G401 (cell line): ENCODE measurements around the gene C17orf107. TPM values are rescaled to one million over a fixed set of nuclear protein-coding genes. Genes with fewer than 3 reads are reported as not detected.
A peak's percentile ranks its signal among the peaks of the same experiment; 100 is the strongest.
"Not testable (repeated sequence)": the region's sequence is repeated elsewhere in the genome, so short reads cannot be mapped to it uniquely, and the experiment has no call there.

ENCODE experiments used
- DNase-seq: peaks from one replicate; pipeline ENCODE4 v3.0.0-alpha.2; 2015; ENCODE audit warnings: low spot score
- in situ Hi-C: cut with HindIII; loops from 2 replicates; pipeline ENCODE4 v1.10.0; 2016; ENCODE audit warnings: low sequenced_read_pairs, mixed read lengths
- total RNA-seq: library from RNA; depleted of rRNA; stranded (reverse); fragments of >200 nt; shearing (Covaris generic); gene quantifications from 2 replicates; pipeline ENCODE4 v1.2.3, GENCODE V29; 2014

Gene C17orf107
- total RNA-seq, 1 experiment from 2014 or later: not detected

DNA sequence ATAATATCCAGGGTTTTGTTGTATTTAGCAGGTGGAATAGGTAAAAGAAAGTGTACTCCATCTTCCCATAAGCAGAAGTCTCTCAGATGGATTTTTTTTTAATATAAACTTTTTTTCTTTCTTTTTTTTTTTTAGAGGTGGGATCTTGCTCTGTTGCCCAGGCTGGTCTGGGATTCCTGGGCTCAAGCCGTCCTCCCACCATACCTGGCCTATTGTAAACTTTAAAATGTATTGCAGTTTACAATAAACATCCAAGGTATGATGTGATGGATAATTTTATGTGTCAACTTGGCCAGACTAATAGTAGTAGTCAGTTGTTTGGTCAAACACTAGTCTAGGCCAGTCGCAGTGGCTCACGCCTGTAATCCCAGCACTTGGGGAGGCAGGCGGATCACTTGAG, 22.0 kb downstream of the C17orf107 start:
- in situ Hi-C loops: no loop called here

DNA sequence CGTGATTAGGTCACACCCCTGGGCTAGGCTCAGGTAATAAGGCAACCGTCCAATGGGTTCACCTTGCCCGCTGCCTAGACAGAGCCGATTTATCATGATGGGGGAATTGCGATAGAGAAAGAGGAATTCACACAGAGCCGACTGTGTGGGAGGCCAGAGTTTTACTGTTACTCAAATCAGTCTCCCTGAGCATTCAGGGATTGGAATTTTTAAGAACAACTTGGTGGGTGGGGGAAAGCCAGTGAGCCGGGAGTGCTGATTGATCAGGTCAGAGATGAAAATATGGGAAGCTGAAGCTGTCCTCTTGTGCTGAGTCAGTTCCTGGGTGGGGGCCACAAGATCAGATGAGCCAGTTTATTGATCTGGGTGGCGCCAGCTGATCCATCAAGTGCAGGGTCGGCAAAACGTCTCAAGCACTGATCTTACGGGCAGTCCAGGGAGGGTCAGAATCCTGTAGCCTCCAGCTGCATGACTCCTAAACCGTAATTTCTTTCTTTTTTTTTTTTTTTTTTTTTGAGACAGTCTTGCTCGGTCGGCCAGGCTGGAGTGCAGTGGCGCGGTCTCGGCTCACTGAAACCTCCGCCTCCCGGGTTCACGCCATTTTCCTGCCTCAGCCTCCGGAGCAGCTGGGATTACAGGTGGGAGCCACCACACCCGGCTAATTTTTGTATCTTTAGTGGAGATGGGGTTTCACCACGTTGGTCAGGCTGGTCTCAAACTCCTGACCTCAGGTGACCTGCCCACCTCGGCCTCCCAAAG, 27.4 kb downstream of the C17orf107 start:
- in situ Hi-C loops, DNase-seq: not testable (repeated sequence)

More for the DNA sequence above, 22.0 kb downstream of the C17orf107 start:
- no peak for DNase-seq

DNA sequence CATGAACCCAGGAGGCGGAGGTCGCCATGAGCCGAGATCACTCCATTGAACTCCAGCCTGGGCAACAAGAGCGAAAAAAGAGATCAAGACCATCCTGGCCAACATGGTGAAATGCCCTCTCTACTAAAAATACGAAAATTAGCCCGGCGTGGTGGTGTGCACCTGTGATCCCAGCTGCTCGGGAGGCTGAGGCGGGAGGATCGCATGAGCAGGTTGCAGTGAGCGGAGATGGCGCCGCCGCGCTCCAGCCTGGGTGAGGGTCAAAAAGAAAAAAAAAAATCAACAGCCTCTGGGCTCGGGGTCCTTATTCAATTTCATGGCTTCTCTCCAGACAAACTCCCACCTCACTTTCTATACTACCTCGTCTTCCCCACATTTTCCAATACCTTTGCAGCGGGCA, 29.5 kb downstream of the C17orf107 start:
- DNase-seq: no peak
- in situ Hi-C loops: no loop called here

DNA sequence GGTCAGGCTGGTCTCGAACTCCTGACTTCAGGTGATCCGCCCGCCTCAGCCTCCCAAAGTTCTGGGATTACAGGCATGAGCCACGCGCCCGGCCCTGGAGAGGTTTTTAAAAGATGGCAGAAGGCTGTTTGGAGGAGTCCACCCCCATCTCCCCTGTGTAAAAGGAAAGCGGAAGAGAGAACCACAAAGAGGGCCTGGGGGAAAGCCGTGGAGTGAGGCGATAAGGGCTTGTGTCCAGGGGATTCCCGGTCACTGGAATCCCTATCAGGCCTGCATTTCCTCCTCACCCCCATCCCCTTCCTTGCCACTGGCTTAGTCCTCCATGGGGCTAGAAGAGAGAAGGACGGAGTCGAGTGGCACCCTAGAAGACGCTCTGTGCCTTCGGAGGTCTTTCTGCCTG, 32.6 kb downstream of the C17orf107 start, which contains the start of gene GP1BA:
Gene GP1BA (plus strand): TSS at position 315 of the 400 bp plus-strand sequence. CDS start 328 bp downstream, outside the sequence.
- in situ Hi-C loops: no loop called here
- DNase-seq: no peak

DNA sequence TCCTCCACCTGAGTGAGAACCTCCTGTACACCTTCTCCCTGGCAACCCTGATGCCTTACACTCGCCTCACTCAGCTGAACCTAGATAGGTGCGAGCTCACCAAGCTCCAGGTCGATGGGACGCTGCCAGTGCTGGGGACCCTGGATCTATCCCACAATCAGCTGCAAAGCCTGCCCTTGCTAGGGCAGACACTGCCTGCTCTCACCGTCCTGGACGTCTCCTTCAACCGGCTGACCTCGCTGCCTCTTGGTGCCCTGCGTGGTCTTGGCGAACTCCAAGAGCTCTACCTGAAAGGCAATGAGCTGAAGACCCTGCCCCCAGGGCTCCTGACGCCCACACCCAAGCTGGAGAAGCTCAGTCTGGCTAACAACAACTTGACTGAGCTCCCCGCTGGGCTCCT, 33.4 kb downstream of the C17orf107 start:
- in situ Hi-C loops: no loop called here
- DNase-seq: no peak

DNA sequence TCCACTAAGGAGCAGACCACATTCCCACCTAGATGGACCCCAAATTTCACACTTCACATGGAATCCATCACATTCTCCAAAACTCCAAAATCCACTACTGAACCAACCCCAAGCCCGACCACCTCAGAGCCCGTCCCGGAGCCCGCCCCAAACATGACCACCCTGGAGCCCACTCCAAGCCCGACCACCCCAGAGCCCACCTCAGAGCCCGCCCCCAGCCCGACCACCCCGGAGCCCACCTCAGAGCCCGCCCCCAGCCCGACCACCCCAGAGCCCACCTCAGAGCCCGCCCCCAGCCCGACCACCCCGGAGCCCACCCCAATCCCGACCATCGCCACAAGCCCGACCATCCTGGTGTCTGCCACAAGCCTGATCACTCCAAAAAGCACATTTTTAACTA, 34.3 kb downstream of the C17orf107 start:
- in situ Hi-C loops: no loop called here

DNA sequence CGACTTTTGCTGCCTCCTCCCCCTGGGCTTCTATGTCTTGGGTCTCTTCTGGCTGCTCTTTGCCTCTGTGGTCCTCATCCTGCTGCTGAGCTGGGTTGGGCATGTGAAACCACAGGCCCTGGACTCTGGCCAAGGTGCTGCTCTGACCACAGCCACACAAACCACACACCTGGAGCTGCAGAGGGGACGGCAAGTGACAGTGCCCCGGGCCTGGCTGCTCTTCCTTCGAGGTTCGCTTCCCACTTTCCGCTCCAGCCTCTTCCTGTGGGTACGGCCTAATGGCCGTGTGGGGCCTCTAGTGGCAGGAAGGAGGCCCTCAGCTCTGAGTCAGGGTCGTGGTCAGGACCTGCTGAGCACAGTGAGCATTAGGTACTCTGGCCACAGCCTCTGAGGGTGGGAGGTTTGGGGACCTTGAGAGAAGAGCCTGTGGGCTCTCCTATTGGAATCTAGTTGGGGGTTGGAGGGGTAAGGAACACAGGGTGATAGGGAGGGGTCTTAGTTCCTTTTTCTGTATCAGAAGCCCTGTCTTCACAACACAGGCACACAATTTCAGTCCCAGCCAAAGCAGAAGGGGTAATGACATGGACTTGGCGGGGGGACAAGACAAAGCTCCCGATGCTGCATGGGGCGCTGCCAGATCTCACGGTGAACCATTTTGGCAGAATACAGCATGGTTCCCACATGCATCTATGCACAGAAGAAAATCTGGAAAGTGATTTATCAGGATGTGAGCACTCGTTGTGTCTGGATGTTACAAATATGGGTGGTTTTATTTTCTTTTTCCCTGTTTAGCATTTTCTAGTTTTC, 35.0 kb downstream of the C17orf107 start:
- DNase-seq: peak; percentile 64
- in situ Hi-C loops: no loop called here

More for the DNA sequence above, 34.3 kb downstream of the C17orf107 start:
- no peak for DNase-seq

DNA sequence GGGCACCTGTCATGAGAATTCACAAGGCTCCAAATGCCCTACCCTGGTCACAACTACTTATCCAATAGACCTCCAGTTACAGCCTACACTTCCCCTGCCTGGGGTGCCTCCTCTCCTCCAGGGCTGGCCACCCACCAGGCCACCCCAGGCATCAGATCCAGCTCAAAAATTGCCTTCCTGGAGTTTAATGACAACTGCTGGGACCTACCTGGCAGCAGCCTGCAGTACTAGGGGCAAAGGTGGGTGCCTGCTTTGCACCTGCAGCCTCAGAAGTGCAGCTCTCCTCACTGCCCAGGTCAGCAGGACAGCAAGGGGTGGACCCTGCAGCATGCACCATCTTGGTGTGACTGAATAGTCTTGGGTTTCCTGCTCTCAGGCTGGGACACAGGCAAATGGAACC, 36.3 kb downstream of the C17orf107 start:
- DNase-seq: no peak
- in situ Hi-C loops: no loop called here

DNA sequence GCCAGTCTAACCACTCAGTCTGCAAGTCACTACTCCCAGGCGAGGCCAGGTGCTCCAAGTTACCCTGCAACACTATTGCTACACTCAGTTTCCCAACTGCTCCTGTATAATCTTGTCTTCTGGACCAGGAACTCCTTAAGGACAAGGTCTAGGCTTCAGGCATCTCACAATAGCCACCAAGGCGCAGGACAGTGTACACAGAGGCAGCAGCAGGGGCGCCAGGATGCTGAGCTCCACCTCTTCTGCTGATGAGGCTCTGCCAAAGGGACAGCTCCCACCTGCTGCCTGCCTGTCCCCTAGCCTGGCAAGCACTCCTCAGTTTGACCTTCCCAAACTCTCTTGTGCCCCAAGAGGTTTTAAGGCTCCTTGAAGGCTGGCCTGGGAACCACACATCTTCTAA, 37.1 kb downstream of the C17orf107 start:
- no peak for DNase-seq

DNA sequence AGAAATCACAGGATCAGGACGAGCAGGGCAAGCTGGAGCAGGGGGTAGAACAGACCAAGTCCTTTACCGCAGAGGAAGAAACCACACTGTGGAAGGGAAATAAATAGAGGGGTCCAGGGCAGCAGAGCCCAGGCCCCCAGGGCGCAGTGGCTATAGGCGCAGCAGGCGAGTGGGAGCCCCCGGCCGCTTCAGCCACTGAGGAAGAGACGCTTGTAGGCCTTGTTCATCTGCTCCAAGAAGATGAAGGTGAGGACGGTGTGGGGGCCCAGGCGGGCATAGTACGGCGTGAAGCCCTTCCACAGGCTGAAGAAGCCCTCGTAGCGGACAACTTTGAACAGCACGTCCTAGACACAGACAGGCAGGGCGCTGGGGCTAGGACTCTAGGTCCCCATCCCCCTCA, 38.2 kb downstream of the C17orf107 start:
- in situ Hi-C loops: no loop called here
- no peak for DNase-seq

More for the DNA sequence above, 37.1 kb downstream of the C17orf107 start:
- in situ Hi-C loops: no loop called here

DNA sequence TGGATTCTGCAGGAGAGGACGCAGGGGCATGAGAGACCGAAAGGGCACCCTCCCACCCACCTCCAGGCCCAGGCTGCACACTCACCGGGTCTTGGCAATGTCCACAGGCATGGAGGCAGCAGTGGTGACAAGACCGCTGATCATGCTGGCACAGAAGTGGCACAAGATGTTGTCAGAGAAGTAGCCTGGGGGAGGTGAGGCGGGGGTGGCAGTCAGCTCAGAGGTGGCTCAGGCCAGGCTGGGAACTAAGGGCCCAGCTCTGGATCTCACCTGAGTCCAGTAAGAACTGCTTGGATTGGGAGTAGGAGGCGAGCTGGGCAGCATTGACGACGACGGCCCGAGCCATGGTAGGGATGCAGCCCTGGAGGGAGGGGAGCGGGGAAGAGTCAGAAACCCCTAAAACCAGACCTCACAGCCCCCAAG, 38.7 kb downstream of the C17orf107 start:
- in situ Hi-C loops: no loop called here
- no peak for DNase-seq

DNA sequence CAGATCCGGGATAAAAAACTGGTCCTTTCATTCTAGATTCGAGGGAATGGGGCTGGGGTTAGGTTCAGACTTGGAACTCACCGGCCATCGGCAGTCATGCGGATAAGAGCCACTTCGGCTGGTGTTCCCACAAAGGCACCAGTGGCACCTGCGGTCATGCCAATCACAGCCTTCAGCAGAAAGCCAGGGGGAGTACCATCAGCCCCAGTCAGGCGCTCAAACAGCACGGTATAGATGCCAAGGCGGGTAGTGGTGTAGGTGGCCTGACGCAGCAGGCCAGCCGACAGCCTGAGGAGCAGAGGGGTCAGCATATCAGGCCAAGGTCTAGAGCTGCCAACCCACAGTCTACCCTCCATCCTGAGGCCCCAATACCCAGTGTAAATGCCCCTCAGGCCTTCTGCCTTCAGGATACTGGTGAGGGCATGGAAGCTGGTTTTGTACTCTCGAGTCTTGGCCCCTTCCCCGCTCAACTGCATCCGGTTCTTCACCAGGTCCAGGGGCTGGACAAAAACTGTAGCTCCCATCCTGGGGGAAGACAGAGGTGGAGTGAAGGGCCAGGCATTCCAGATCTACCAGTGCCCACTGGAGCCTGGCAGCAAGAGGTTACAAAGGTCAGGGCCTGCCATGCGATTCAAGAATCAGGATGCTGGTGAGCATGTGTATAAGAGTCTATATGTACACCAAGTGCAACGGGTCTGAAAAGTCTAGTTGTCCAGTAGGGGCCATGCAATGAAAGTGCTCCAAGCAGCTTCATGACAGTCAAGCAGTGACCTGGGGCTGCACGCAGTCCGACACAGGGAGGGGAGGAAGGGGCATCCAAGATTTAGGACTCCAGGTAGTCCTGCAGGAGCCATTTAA, 39.6 kb downstream of the C17orf107 start:
- DNase-seq: peak; percentile 19
- in situ Hi-C loops: no loop called here

DNA sequence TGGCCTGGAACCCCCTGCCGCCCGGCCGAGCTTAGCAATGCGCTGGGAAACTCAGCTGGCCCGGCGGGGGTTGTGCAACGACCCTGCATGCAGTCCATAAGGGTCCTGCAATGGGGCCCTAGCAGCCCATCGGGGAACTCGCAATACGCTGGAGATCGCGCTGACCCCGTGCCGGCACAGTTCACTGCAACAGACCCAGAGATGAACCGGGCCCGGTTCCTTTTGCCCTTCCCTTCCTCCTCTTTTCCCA, 40.1 kb downstream of the C17orf107 start:
- DNase-seq: no peak
- in situ Hi-C loops: no loop called here

DNA sequence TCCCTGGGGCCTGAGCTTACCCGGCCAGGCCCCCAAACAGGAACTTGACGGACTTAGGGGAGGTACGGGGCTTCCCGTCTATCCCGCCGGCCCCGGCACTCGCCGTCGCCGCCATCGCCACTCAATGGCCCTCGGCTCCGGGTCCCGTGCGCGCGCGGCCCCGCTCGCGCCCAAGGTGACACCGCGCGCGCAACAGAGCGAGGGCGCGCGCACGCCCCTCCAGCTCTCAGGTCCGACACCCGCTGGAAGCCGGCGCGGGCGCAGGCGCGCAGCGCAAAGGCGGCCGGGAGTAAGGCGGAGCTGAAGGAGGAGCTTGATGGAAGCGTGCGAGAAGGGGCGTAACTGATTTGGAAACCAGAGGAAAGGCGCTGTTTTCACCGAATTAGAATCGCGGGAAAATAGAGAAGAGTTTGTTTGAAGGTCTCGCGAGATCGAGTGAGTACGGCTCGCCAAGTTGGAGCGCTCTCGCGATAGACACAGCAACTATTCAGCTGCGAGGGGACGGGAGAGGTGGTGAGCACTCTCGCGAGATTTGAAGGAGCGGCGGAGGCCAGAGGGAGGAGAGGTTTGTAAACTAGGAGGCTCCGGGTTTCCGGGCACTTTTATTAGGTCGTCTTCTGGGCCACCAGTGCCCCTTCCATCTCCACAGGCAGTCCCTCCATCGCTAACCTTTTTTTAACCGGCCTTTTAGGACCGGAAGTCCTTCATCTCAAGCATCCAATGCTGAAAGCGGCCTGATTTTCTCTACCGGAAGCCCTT, 40.6 kb downstream of the C17orf107 start, which contains the start of the genes RNF167 and SLC25A11:
Gene RNF167 (plus strand): TSS at position 473 of the 759 bp plus-strand sequence. CDS start 642 bp downstream, outside the sequence.
Gene SLC25A11 (minus strand): TSS at position 251 of the 759 bp plus-strand sequence. CDS start 136 bp downstream, at position 115.
- DNase-seq: peak; percentile 99
- in situ Hi-C loops: no loop called here

DNA sequence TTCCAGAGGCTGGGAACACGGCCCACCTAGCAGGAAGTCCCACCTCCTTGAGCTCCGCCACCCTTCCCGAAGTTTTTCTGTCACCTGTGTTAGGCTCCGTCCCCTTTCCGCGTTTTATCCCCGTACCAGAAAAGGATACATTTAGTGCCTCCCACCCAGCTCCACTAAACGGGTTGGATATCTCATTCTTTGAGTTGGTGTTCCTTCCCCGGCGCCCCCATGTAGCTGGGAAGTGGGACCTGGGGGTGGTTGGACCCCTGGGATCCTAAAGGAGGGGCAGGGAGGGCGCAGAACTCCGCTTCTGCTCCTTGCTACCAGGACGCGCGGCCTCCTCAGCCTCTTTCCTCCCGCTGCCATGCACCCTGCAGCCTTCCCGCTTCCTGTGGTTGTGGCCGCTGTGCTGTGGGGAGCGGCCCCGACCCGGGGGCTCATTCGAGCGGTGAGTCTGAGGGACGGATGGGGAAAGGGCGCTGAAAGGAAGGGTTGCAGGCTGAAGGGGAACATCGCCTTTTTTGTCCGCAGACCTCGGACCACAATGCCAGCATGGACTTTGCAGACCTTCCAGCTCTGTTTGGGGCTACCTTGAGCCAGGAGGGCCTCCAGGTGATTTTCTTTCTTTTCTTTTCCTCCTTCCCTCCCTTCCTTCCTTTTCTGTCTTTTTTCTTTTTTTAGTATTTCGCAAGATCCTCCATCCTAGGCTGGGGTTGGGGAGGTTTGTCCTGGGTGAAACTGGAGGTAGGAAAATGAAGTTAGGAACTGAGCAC, 41.4 kb downstream of the C17orf107 start:
- in situ Hi-C loops: no loop called here
- DNase-seq: no peak

DNA sequence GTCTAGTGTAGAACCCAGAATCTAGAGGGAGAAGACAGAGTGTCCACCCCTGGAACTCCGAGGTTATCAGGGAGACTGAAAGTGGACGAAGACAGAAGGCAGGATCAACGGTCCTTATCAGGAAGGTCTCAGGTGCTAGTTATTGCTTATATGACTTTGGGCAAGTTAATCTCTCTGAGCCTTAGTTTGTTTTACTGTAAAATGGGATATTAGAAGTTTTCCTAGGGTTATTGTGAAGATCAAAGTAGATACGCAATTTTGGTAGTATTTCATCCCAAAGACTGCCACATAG, 41.9 kb downstream of the C17orf107 start:
- no peak for DNase-seq
- in situ Hi-C loops: no loop called here

DNA sequence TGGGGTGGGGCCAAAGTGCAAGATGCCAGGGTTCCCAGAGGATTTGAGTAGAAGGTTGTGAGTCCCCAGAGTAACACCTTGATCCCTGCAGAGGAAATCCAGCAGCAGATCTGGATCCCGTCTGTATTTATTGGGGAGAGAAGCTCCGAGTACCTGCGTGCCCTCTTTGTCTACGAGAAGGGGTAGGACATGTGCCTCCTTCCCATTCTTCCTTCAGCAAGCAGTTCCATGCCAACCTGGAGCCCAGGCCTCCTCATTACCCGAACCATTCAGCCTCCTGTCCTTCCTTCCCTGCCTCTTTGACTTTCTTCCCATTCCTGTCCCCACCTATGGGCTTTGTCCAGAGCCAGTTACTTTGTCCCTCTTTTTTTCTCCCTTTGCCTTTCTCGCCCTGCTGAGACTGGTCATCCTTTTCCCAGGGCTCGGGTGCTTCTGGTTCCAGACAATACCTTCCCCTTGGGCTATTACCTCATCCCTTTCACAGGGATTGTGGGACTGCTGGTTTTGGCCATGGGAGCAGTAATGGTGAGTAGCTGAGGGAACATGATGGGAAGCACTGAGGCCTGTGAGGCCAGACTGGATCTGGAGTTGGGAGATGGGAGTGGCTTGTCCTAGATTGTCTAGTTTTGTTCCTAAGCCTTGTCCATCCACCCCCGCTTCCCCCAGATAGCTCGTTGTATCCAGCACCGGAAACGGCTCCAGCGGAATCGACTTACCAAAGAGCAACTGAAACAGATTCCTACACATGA, 43.6 kb downstream of the C17orf107 start:
- in situ Hi-C loops: no loop called here

DNA sequence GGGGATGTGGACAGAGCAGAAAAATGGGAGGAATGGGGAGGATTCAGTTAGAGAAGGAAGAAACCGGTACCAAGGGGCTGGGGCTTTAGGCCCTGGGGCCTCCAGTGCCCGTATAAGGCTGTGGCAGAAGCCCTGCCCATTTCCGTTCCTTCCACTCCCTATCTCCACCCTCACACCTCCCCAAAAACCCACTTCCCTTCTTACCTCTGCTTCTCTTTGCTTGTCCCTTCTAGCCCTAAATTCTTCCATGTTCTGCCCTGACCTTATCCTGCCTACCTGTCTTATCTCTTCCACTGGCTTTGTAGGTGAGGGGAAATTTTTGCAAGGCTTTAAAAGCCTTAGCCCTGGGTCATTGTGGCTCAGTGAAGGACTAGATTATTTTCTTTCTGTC, 44.8 kb downstream of the C17orf107 start:
- DNase-seq: no peak
- in situ Hi-C loops: no loop called here

More for the DNA sequence above, 43.6 kb downstream of the C17orf107 start:
- DNase-seq: no peak
